T-cell (primary cell): ENCODE measurements around the gene NRXN2. TPM values are rescaled to one million over a fixed set of nuclear protein-coding genes. Genes with fewer than 3 reads are reported as not detected.

Source experiments
- ATAC-seq, 4 experiments: fragments of 200-7000 bp in 3 of 4; fragments of 150-1000 bp in 1 of 4; cut with Tn5 transposase; replicated peaks in 1 of 4; 1 replicate in 3 of 4; 2 replicates in 1 of 4; pipeline ENCODE4 v1.10.0; 2021; ENCODE audit warnings: moderate library complexity in 3 of 4, mild to moderate bottlenecking in 2 of 4, moderate number of reproducible peaks in 1 of 4
- CTCF ChIA-PET, 2 donors: fragments of 300-600 bp; sonication (Branson Sonifier 250); formaldehyde crosslinking; loops; one replicate each; lab custom pipeline; 2022; ENCODE audit warnings: antibody characterized with exemption in 2 of 2; lab: Charles Lee
- POLR2A ChIA-PET, 2 donors: fragments of 300-600 bp; sonication (Branson Sonifier 250); formaldehyde crosslinking; loops; one replicate each; lab custom pipeline; 2022; ENCODE audit warnings: antibody characterized with exemption in 2 of 2; lab: Charles Lee
- DNase-seq, 35 experiments: peaks; one replicate each; pipeline versions ENCODE4 v3.0.0 to v3.0.0-alpha.2; 2013 to 2023
- H3K27ac ChIP-seq: one replicate; pipeline ENCODE4 v1.5.1; 2013; ENCODE audit warnings: low read length
- H3K27me3 ChIP-seq, 2 experiments: replicated peaks in 1 of 2; 1 replicate in 1 of 2; 2 replicates in 1 of 2; pipeline versions ENCODE4 v1.6.1 to v1.7.0; 2013; ENCODE audit warnings: low read length in 1 of 2, mixed read lengths in 1 of 2; ENCODE audit not compliant: control insufficient read depth in 2 of 2, insufficient read depth in 2 of 2; ENCODE audit errors: extremely low read depth in 1 of 2
- H3K36me3 ChIP-seq, 2 donors: 1 replicate in 1 of 2; 2 replicates in 1 of 2; pipeline versions ENCODE4 v1.6.1 to v1.7.0; 2013; ENCODE audit warnings: low read length in 1 of 2; ENCODE audit not compliant: control insufficient read depth in 2 of 2, insufficient read depth in 1 of 2; ENCODE audit errors: extremely low read depth in 1 of 2
- H3K4me1 ChIP-seq, 2 experiments: 1 replicate in 1 of 2; 2 replicates in 1 of 2; pipeline versions ENCODE4 v1.6.1 to v1.7.0; 2013; ENCODE audit warnings: low read length in 2 of 2, mixed read lengths in 1 of 2; ENCODE audit not compliant: insufficient read depth in 2 of 2, control insufficient read depth in 1 of 2; ENCODE audit errors: extremely low read depth in 1 of 2
- H3K4me3 ChIP-seq, 2 donors: 1 replicate in 1 of 2; 2 replicates in 1 of 2; pipeline versions ENCODE4 v1.5.1 to v1.7.0; 2013; ENCODE audit warnings: mild to moderate bottlenecking in 2 of 2, low read length in 1 of 2, moderate library complexity in 1 of 2; ENCODE audit not compliant: control insufficient read depth in 1 of 2; ENCODE audit errors: extremely low read depth in 1 of 2
- H3K9me3 ChIP-seq: 2 replicates; pipeline ENCODE4 v1.7.0; 2013
- H3K27ac Mint-ChIP-seq, 2 donors: one replicate each; pipeline ENCODE4 v1.8.0; 2020 to 2021; ENCODE audit warnings: mild to moderate bottlenecking in 2 of 2, mixed read lengths in 2 of 2
- H3K27me3 Mint-ChIP-seq, 2 donors: one replicate each; pipeline ENCODE4 v1.8.0; 2021 to 2022; ENCODE audit warnings: mixed read lengths in 2 of 2
- H3K36me3 Mint-ChIP-seq: one replicate; pipeline ENCODE4 v1.8.0; 2021; ENCODE audit warnings: mixed read lengths
- H3K4me1 Mint-ChIP-seq, 3 donors: one replicate each; pipeline ENCODE4 v1.8.0; 2020 to 2022; ENCODE audit warnings: mixed read lengths in 3 of 3, mild to moderate bottlenecking in 1 of 3
- H3K4me3 Mint-ChIP-seq, 3 donors: one replicate each; pipeline ENCODE4 v1.8.0; 2020 to 2022; ENCODE audit warnings: mild to moderate bottlenecking in 3 of 3, mixed read lengths in 3 of 3, moderate library complexity in 3 of 3
- H3K9me3 Mint-ChIP-seq, 3 donors: one replicate each; pipeline ENCODE4 v1.8.0; 2020 to 2022; ENCODE audit warnings: mixed read lengths in 3 of 3
- WGBS: methylation state at CpG from one replicate; pipeline ENCODE4 v1.1.5; 2013; ENCODE audit warnings: missing lambda C conversion rate; ENCODE audit not compliant: insufficient coverage; 5-methylcytosine and 5-hydroxymethylcytosine counted together
- total RNA-seq, 35 experiments: library from RNA in 6 of 35; stranded (reverse) in 6 of 35; fragments of 120-200 nt in 1 of 35; gene quantifications; one replicate each; pipeline versions ENCODE4 v1.2.1 to v1.2.4 and lab custom pipeline; 2013 to 2026

Gene NRXN2
- total RNA-seq, 5 donors from 2014 or later (not counting 1 experiment from before 2014, with no cell fraction given): 0.43 to 0.70 (median 0.47) TPM; not detected in 2

DNA sequence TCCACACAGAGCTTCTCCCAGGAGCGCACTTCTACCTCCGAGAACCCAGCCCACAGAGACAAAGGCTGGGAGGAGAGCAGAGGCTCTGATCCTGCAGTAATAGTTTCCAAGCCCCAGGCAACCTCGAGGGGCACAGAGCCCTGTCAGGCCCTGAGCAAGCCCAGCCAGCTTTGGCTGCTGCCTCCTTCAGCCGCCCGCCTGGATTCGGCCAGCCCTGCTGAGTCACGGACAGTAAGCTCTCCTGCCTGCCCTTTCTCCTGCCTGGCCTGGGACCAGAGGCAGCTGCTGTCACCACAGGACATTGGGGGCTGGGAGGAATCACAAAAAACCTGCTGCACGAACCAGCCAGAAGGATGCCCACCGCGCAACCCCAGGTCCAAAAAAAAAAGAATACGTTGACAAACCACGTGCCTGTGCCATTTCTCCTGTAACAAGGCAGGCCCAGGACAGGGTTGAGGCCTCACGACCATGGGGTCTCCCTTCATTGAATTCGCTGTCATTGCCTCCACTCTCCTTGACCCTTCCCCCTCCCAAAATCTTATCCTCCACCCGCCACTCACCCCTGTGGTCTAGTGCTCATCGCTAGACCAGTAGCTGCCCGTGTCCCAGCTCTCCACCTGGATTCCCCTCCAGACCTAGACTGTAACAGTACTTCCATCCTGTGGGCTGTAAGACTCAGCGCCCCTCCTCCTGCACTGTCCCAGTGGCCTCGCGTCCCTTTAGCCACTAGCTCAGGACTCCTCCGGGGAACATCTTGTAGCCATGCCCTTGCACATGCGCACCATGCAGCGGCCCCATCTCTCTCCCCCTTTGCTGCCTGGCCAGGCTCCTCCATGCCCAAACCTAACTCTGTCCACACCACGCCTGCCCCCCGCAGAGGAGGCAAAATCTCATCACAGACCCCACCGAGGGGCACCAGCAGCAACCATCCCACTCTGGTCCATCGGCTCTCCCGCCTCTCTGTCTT is 139.4 kb downstream of the NRXN2 start:
- Mint-ChIP-seq H3K27me3 (peaks cover 16 to 25% of the 10 kb centered on the region in 2 donors), H3K9me3 (peaks cover 0 to 8% (median 0%) of the 10 kb centered on the region in 3 donors), H3K27ac (no peak overlapping the region), H3K4me3 (no peak overlapping the region), H3K4me1 (no peaks in the 10 kb centered on the region), H3K36me3 (no peaks in the 10 kb centered on the region)
- 84% methylated on average over 27 of the region's 28 CpGs for WGBS
- no peaks in the 10 kb centered on the region for H3K36me3 ChIP-seq
- no peaks in the 10 kb centered on the region for H3K9me3 ChIP-seq
- no peak overlapping the region for H3K27ac ChIP-seq
- H3K27me3 ChIP-seq: peaks cover 0 to 36% of the 10 kb centered on the region in 2 experiments
- ChIA-PET POLR2A (no interaction called here), CTCF (no interaction called here)
- ATAC-seq: no peak
- no peak for DNase-seq
- H3K4me3 ChIP-seq: no peak overlapping the region
- H3K4me1 ChIP-seq: no peaks in the 10 kb centered on the region

DNA sequence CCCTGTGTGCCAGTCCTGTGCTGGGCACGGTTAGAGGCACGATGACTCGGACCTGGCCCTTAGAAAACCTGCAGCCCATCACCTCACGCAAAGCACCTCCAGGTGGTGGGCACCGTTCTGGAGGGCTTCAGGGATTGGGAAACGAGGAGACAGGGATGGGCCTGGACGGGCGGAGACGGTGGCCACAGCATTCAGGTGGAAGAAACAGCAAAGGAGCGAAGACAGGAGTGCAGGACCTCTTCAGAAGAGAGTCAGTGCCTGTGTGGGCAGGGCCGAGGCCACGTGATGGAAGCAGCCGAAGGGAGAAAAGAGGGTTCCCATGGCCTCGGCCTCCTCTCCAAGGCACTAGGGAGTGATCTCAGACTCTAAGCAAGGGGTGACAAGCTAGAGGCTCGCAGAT is 140.1 kb downstream of the NRXN2 start:
- H3K4me1 Mint-ChIP-seq: no peaks in the 10 kb centered on the region
- no peak overlapping the region for H3K4me3 Mint-ChIP-seq
- no peak for ATAC-seq
- no peaks in the 10 kb centered on the region for H3K36me3 ChIP-seq
- no peaks in the 10 kb centered on the region for H3K4me1 ChIP-seq
- no peak for DNase-seq
- no peak overlapping the region for H3K4me3 ChIP-seq
- H3K27ac ChIP-seq: no peak overlapping the region
- H3K36me3 Mint-ChIP-seq: no peaks in the 10 kb centered on the region
- H3K27ac Mint-ChIP-seq: no peak overlapping the region
- peaks cover 12 to 21% of the 10 kb centered on the region in 2 donors for H3K27me3 Mint-ChIP-seq
- WGBS: 84% methylated on average over 15 of the region's 15 CpGs
- no peaks in the 10 kb centered on the region for H3K9me3 ChIP-seq
- H3K27me3 ChIP-seq: peaks cover 0 to 42% of the 10 kb centered on the region in 2 experiments
- ChIA-PET POLR2A (no interaction called here), CTCF (no interaction called here)
- peaks cover 0 to under 1% (median 0%) of the 10 kb centered on the region in 3 donors for H3K9me3 Mint-ChIP-seq

GRCh38 chr11:64581057-64581523 is 141.9 kb downstream of the NRXN2 start:
- H3K36me3 Mint-ChIP-seq: no peaks in the 10 kb centered on the region

GRCh38 chr11:64580412-64580811 is 142.6 kb downstream of the NRXN2 start:
- no peak for DNase-seq
- H3K4me3 Mint-ChIP-seq: no peak overlapping the region
- H3K36me3 Mint-ChIP-seq: no peaks in the 10 kb centered on the region
- Histone ChIP-seq H3K4me1 (no peaks in the 10 kb centered on the region), H3K9me3 (no peaks in the 10 kb centered on the region), H3K4me3 (no peak overlapping the region), H3K27me3 (peaks cover 0 to 47% of the 10 kb centered on the region in 2 experiments), H3K27ac (no peak overlapping the region), H3K36me3 (no peaks in the 10 kb centered on the region)
- no peaks in the 10 kb centered on the region for H3K9me3 Mint-ChIP-seq
- 73% methylated on average over 5 of the region's 7 CpGs for WGBS
- H3K4me1 Mint-ChIP-seq: no peaks in the 10 kb centered on the region
- H3K27ac Mint-ChIP-seq: no peak overlapping the region
- no peak for ATAC-seq
- CTCF ChIA-PET: no interaction called here
- peaks cover 7 to 15% of the 10 kb centered on the region in 2 donors for H3K27me3 Mint-ChIP-seq
- POLR2A ChIA-PET: no interaction called here

More at GRCh38 chr11:64581057-64581523, 141.9 kb downstream of the NRXN2 start:
- Histone ChIP-seq H3K4me3 (no peak overlapping the region), H3K4me1 (no peaks in the 10 kb centered on the region), H3K27me3 (peaks cover 0 to 50% of the 10 kb centered on the region in 2 experiments), H3K27ac (no peak overlapping the region), H3K36me3 (no peaks in the 10 kb centered on the region), H3K9me3 (no peaks in the 10 kb centered on the region)
- ATAC-seq (no peak), DNase-seq (no peak)
- H3K27ac Mint-ChIP-seq: no peak overlapping the region
- H3K4me1 Mint-ChIP-seq: no peaks in the 10 kb centered on the region
- no peak overlapping the region for H3K4me3 Mint-ChIP-seq
- 88% methylated on average over 16 of the region's 17 CpGs for WGBS
- ChIA-PET POLR2A (no interaction called here), CTCF (no interaction called here)
- H3K9me3 Mint-ChIP-seq: no peaks in the 10 kb centered on the region
- peaks cover 10 to 18% of the 10 kb centered on the region in 2 donors for H3K27me3 Mint-ChIP-seq

GRCh38 chr11:64577202-64577601 is 145.8 kb downstream of the NRXN2 start:
- Histone ChIP-seq H3K4me3 (no peak overlapping the region), H3K4me1 (no peaks in the 10 kb centered on the region), H3K36me3 (no peaks in the 10 kb centered on the region), H3K9me3 (no peaks in the 10 kb centered on the region), H3K27me3 (peaks cover 0 to 28% of the 10 kb centered on the region in 2 experiments), H3K27ac (no peak overlapping the region)
- no peak for ATAC-seq
- peaks cover 10 to 14% of the 10 kb centered on the region in 2 donors for H3K27me3 Mint-ChIP-seq
- WGBS: 80% methylated on average over 6 of the region's 6 CpGs
- H3K4me3 Mint-ChIP-seq: no peak overlapping the region
- H3K4me1 Mint-ChIP-seq: no peaks in the 10 kb centered on the region
- no peak for DNase-seq
- no peaks in the 10 kb centered on the region for H3K36me3 Mint-ChIP-seq
- POLR2A ChIA-PET: no interaction called here
- no peak overlapping the region for H3K27ac Mint-ChIP-seq
- CTCF ChIA-PET: no interaction called here
- no peaks in the 10 kb centered on the region for H3K9me3 Mint-ChIP-seq

- DNase-seq: no peak
- Mint-ChIP-seq H3K4me1 (no peaks in the 10 kb centered on the region), H3K36me3 (no peaks in the 10 kb centered on the region), H3K27ac (no peak overlapping the region), H3K9me3 (no peaks in the 10 kb centered on the region), H3K4me3 (no peak overlapping the region), H3K27me3 (peaks cover 7 to 11% of the 10 kb centered on the region in 2 donors)
- H3K36me3 ChIP-seq: no peaks in the 10 kb centered on the region
- no peak for ATAC-seq
- H3K27ac ChIP-seq: no peak overlapping the region
- ChIA-PET POLR2A (no interaction called here), CTCF (no interaction called here)
- no peak overlapping the region for H3K4me3 ChIP-seq
- 91% methylated on average over 8 of the region's 8 CpGs for WGBS
- no peaks in the 10 kb centered on the region for H3K4me1 ChIP-seq
- H3K27me3 ChIP-seq: peaks cover 0 to 36% of the 10 kb centered on the region in 2 experiments
- H3K9me3 ChIP-seq: no peaks in the 10 kb centered on the region
These were observed 150.9 kb downstream of the NRXN2 start for GRCh38 chr11:64572143-64572542.
